NCI-H510A treated with DMSO at 0.1 percent for 48 hours (cell line): ENCODE results near the gene WHRN.

Experiments used
- DNase-seq: peaks from one replicate; lab custom pipeline; 2025; lab: John Stamatoyannopoulos, UW

Gene WHRN

GRCh38 chr9:114470581-114470980, 34.7 kb downstream of the WHRN start:
- DNase-seq = no peak

GRCh38 chr9:114470121-114470520, 35.2 kb downstream of the WHRN start:
- no peak for DNase-seq

DNA sequence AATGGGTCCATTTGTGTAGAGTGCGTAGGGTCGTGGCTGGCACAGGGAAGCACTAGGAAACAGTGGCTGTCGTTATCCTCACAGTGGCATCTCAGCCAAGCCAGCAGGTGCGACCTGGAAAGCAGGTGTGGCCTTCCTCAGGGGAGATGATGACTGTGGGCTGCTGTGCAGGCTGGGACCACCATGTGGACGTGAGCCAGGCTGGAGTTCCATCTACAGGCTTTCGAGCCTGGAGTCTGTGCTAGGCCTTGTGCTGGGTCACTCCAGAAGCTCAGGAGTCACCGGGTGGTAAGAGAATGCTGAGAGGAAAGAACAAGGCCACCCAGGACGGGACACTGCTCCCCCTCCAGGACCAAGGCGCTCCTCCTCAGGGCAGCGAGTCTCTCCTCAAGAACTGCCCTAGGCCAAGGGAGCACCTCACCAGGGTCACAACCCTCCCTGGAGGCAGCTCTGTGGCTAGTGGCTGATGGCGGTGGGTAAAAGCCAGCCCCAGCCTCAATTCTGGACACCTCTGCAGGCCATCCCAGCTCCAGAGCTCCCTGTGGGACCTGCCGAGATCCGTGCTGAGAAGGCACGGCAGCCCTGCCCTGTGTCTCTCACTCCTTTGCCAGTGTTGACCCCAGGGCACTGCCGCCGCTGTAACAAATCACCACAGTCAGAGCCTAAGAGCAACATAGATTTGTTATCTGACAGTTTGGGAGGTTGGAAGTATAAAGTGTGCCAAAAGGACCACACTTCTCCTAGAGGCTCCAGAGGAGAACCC, 36.0 kb downstream of the WHRN start:
- no peak for DNase-seq

GRCh38 chr9:114467910-114468309, 37.4 kb downstream of the WHRN start:
- no peak for DNase-seq

DNA sequence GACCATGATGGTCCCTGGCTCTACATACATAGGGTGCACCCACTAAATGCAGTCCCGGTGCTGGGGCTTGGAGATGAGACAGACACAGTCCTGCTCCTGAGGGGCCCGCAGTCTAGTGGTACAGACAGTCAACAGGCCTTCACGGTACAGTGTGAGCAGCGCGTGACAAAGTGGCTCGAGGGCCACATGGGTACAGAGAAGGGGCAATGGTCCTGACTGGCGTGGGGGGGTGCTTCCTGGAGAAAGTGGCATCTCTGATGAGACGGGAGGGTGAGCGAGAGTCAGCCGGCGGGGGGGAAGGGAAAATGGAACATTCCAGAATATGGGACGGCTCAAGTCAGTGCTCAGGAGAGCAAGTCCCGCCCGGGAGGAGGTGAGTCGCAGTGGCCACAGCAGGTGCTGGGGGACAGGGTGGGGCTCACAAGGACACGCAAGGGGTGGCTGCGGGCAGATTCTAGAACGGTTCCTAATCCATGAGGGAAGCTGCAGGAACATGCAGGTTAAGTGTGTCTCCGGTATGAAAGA, 38.0 kb downstream of the WHRN start:
- no peak for DNase-seq

- DNase-seq = no peak
Observed at GRCh38 chr9:114465906-114466900, 39.1 kb downstream of the WHRN start.

GRCh38 chr9:114465417-114465816, 39.9 kb downstream of the WHRN start:
- DNase-seq = no peak

GRCh38 chr9:114464281-114465051, 40.8 kb downstream of the WHRN start:
- DNase-seq = no peak

GRCh38 chr9:114462791-114463190, 42.5 kb downstream of the WHRN start:
- DNase-seq = no peak

GRCh38 chr9:114461468-114461867, 43.8 kb downstream of the WHRN start:
- no peak for DNase-seq

DNA sequence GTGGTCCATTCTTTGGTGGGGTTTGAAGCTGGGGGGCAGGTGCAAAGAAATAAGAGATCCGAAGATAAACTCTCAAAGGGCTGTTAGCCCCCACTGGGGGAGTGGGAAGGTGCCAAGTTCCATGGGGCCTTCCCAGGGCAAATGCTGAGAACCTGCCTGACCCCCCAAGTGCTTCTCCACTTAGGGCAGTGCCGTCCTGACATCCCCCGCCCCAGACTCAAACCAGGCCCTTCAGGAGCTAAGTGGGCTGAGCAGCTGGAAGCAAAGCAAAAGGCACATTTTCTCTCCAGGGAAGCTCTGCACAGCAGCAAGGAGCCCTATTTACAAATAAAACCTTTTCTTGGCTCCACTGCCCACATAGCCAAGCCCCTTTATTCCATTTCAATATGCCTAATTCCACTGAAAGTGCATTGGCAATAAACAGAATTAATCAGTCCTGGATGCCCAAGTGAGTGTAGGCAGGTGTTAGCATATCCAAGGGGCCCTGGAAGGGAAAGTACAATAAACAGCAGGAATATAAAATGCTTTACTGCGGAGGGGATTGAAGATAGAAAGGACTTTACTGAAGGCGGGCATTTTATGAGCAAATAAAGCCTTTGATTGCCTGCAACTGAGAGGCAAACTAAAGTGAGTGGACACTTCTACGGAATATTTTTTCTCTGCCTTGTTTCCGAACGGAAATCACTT, 44.6 kb downstream of the WHRN start:
- DNase-seq = no peak

GRCh38 chr9:114459464-114459863, 45.8 kb downstream of the WHRN start:
- no peak for DNase-seq

- no peak for DNase-seq
Observed at GRCh38 chr9:114456929-114457328, 48.3 kb downstream of the WHRN start.

DNA sequence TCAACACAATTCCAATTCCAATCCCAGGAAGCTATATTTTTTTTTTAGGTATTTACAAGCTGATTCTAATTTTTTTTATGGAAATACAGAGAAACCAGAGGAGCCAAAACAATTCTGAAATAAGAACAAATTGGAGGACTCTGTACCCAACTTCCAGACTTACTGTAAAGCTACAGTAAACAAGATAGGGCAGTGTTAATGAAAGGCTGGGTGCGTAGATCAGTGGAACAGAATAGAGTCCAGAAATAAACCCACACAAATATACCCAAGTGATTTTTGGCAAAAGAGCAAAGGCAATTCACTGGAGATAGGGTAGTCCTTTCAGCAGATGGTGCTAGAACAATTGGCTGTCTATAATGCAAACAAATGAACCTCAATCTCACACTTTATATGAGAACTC, 50.6 kb downstream of the WHRN start:
- DNase-seq = no peak

- DNase-seq = peak; percentile 92
Observed at GRCh38 chr9:114452219-114453165, 52.8 kb downstream of the WHRN start.

GRCh38 chr9:114451707-114452031, 53.6 kb downstream of the WHRN start:
- DNase-seq = no peak

DNA sequence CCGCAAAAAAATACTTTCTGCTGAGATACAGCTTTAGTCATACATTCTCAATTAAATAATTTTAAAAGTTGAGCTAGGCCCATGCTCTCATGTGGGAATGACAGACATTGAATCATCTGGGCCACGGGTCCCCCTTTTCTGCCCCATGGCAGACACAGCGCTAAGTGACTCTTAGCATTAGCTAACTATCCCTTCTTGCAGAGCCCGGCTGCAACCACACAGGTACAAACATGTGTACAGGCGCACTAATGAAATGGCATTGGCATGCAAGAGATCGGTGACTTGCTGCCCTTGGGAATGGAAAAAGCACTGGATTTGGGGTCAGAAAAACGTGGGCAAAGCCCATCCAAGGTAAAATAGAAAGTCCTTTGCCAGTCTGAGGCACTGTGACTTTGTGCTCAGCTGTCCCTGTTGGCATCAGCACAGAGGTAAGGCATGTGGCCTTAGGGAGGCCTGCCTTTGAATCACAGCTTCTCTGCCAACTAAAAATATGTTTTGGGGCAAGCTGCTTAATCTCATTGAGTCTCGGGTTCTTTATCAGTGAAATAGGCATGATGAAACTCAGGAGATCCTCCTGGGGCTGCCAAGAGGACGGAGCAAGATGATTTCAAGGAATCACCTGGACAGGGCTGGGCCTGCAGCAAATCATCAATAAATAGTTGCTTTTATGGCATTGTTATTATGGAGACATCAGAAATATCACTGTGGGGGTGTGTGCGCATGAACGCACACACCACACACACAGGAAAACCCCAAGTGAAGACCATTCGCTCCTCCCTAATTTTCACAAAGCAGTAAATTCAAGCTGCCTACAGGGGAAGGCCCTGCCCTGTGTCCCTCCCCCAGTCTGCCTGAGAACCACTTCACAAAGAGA, 54.2 kb downstream of the WHRN start:
- no peak for DNase-seq

- no peak for DNase-seq
Observed at GRCh38 chr9:114450181-114450580, 55.1 kb downstream of the WHRN start.

- DNase-seq = no peak
Observed at GRCh38 chr9:114449236-114449635, 56.0 kb downstream of the WHRN start.
